C4-2B (cell line): ENCODE results near the gene CASP9.

Source experiments
- ZFX ChIP-seq: fragments of 450-650 bp; IDR thresholded peaks from 2 replicates; pipeline ENCODE4 v1.6.1; 2017
- TF ChIP-seq, protein P1 (sequence below): fragments of 450-650 bp; conservative IDR thresholded peaks from 2 replicates; pipeline ENCODE4 v1.5.1; 2017; ENCODE audit warnings: mild to moderate bottlenecking

DNA sequence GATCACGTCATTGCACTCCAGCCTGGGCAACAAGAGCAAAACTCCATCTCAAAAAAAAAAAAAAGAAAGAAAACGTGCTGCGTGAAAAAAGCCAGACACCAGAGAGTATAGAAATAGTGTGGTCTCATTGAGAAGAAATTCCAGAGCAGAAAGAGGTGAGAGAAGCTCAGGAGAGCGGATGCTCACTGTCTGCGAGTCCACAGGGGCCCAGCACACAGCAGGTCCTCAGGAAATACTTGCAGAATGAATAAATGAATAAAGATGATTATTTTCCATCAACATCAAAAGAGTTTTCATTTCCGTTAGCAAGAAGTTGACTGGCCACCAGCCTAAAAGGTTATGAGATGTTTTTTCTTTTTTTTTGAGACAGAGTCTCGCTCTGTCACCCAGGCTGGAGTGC, 14.4 kb downstream of the CASP9 start:
- TF ChIP-seq, protein P1, sequence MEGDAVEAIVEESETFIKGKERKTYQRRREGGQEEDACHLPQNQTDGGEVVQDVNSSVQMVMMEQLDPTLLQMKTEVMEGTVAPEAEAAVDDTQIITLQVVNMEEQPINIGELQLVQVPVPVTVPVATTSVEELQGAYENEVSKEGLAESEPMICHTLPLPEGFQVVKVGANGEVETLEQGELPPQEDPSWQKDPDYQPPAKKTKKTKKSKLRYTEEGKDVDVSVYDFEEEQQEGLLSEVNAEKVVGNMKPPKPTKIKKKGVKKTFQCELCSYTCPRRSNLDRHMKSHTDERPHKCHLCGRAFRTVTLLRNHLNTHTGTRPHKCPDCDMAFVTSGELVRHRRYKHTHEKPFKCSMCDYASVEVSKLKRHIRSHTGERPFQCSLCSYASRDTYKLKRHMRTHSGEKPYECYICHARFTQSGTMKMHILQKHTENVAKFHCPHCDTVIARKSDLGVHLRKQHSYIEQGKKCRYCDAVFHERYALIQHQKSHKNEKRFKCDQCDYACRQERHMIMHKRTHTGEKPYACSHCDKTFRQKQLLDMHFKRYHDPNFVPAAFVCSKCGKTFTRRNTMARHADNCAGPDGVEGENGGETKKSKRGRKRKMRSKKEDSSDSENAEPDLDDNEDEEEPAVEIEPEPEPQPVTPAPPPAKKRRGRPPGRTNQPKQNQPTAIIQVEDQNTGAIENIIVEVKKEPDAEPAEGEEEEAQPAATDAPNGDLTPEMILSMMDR = no peak
- TF ChIP-seq ZFX = no peak
